ENCODE results near the gene JAKMIP1.
"Not testable (repeated sequence)": the region's sequence is repeated elsewhere in the genome, so short reads cannot be mapped to it uniquely, and the experiment has no call there.

The JAKMIP1 gene

DNA sequence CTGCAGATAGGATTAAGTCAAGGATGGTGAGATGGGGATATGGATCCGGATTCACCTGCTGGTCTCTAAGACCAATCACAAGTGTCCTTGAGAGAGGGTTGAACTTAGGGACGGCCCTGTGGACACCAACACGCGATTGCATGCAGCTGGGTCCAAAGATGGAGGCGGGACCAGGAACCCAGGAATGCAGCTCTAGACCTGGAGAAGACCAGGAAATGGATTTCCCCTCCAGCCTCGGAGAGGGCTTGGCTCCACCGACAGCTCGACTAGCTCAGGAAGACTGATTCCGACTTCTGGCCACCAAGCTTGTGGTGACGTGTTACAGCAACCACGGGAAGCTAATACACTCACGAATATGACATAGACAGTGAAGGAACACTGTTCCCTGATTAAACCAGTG, 186.8 kb downstream of the JAKMIP1 start:
- no peak for DNase-seq (ENCODE audit: low read depth)

GRCh38 chr4:6012200-6012599, 188.1 kb downstream of the JAKMIP1 start:
- DNase-seq (ENCODE audit: low read depth), result no peak

GRCh38 chr4:6011686-6012085, 188.7 kb downstream of the JAKMIP1 start:
- DNase-seq (ENCODE audit: low read depth), result no peak

DNA sequence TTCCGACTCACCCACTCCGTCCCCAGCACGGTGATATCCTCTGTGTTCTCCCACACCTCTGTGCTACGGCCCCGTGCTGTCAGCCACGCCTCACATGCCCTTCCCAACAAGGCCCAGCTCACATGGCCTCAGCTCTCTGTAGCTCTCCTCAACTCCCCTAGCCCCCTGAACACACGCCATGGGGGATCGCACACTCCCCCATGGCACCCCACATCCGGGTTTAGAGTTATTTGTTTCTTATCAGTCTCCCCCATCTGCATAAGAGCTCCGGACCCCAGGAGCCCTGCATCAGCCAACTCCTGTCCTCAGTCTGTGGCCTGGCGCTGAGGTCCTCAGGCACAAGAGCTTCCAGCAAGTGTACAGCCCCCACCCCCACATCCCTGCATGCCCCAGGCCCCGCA, 189.1 kb downstream of the JAKMIP1 start:
- DNase-seq (ENCODE audit: low read depth), result no peak

- DNase-seq (ENCODE audit: low read depth), result no peak
Observed at GRCh38 chr4:6010789-6011188, 189.6 kb downstream of the JAKMIP1 start.

- no peak for DNase-seq (ENCODE audit: low read depth)
Observed at GRCh38 chr4:6009452-6009851, 190.9 kb downstream of the JAKMIP1 start.

GRCh38 chr4:6008766-6009385, 191.5 kb downstream of the JAKMIP1 start:
- no peak for DNase-seq (ENCODE audit: low read depth)

DNA sequence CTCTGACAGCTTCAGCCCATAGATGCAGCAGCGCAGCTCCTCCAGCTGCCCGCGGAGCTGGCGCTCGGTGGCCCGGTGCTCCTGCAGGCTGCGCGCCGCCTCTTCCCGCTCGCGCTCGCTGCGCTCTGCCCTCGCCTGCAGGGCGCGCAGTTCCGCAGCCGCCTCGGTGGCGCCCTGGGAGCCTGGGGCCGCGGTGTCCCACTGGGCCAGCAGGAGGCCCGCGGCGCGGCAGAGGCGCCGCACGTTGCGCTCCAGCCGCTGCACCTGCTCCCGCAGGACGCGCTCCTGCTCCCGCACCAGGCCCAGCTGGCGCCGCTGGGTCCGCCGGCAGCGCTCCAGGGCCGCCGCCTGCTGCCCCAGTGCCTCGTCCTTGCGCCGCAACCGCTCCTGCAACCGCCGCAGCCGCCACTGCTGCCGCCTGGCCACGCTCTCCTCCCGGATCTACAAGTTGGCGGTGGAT, 192.2 kb downstream of the JAKMIP1 start:
- DNase-seq (ENCODE audit: low read depth), result no peak

DNA sequence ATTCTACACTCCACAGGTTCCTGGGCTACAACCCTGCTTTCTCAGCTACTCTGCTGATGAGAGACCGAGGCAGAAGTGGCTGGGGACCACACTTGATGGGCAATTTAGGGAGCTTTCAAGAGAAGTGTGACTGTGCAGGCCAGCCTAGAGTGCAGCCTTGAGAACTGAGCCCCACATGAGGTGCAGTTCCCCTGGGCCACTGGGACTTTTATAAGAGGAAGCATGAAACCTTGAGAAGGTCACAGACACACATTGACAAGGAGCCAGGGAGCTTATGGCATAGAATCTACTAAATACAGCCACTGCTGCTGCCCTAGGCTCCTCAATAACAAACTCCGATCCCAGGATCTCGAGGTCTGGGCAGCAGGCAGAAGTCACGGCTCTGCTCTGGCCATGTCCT, 195.2 kb downstream of the JAKMIP1 start:
- no peak for DNase-seq (ENCODE audit: low read depth)

GRCh38 chr4:6003485-6003884, 196.9 kb downstream of the JAKMIP1 start:
- not testable (repeated sequence) for DNase-seq (ENCODE audit: low read depth)

DNA sequence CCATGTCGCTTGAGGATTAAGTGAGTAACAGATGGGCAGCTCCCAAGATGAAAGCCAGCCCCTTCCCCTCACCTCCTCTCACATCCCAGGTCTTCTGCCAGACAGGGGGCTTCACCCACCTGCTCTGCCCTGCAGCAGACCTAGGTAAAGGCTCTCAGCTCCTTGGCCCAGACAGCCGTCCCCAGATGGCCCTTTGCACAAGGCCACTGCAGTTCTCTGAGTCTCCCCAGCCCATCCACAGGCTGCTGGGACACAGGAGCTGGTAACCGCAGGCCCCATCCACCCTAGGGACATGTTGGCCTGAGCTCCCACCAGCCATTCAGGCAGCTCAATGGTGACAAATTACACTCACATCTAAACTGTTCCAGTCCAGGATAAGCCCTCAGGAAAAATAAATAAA, 197.4 kb downstream of the JAKMIP1 start:
- no peak for DNase-seq (ENCODE audit: low read depth)

- no peak for DNase-seq (ENCODE audit: low read depth)
Observed at GRCh38 chr4:6002492-6002833, 197.9 kb downstream of the JAKMIP1 start.

DNA sequence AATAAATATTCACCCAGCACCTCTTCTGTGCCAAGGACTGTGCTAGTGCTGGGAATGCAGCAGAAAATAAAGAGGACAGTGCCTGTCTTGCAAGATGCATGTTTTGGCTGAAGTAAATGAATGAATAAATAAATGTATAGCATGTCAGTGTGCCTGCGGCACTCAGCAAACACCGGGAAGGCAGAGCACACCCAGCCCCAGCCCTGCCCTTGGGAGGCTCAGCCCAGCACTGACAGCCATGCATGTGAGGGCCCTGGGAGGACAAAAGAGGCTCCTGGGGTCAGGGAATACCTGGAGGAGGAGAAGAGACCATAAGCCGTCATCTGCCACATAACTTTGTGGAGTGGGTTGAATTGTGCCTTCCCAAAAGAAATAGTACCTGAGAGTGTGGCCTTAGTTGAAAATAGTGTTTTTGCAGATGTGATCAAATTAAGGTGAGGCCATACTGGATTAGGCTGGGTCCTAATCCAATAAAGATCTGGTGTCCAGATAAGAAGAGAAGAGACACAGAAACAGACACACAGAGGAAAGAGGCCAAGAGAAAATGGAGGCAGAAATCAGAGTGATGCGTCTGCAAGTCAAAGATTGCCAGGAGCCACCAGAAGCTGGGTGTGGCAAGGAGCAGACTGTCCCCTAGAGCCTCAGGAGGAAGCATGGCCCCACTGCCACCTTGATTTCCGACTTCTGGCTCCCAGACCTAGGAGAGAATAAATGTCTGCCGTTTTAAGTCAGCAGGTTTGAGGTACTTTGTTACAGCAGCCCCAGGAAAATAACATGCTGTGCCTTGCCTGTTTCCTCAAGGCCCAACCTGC, 198.5 kb downstream of the JAKMIP1 start:
- DNase-seq (ENCODE audit: low read depth), result no peak

DNA sequence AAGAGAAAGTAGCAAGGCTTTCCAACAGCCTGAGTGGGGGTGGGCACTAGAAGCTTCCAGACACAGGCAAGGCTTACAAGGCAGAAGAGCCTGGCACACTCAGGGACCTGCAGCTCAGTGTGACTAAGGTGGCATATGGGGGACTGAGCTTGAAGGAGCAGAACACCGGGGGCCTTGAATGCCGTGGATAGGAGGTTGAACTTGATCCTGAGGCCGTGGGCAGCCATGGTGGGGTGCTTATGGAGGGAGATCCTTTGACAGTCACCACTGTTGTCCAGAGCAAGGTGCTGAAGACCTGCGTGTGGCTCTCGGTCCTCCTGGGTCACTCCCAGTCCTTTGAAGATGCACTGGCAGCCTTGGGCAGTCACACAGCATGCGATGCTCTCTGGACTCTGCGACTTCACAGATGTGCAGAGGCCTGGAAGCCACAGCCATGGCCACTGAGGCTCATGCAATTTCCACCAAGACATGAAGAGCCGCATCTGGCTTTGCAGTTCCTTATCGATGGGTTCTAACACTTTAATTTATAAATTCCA, 200.5 kb downstream of the JAKMIP1 start:
- DNase-seq (ENCODE audit: low read depth), result no peak

GRCh38 chr4:5999356-5999755, 201.0 kb downstream of the JAKMIP1 start:
- no peak for DNase-seq (ENCODE audit: low read depth)

DNA sequence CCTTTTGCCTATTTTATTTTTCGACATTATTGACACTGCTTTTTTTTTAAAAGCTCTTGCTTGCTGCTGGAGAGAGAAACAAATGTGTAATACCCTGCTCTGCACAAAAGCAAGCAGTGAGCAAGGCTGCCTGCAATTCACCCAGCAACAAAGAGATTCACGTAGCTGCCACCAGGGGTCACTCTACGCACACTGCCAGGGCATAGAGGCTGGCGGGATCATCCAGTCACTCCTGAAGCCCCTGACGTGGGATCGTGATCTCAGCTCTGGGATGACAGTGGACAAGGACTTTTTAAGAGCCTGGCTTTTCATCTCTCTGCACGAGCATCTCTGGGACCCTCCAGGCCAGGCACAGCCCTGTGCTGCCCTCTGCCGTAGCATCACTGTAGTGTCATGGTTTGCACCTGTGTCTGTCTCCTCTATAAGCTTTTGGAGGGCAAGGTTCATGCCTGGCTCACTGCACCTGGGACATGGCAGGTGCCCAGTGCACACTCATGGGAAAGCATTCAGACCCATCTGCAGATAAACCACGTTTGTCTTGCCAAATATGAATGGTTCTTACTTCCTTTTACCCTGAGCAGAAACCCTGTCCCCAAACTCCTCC, 201.9 kb downstream of the JAKMIP1 start:
- DNase-seq (ENCODE audit: low read depth), result peak; percentile 15

- DNase-seq (ENCODE audit: low read depth), result no peak
Observed at GRCh38 chr4:5996641-5997040, 203.7 kb downstream of the JAKMIP1 start.

DNA sequence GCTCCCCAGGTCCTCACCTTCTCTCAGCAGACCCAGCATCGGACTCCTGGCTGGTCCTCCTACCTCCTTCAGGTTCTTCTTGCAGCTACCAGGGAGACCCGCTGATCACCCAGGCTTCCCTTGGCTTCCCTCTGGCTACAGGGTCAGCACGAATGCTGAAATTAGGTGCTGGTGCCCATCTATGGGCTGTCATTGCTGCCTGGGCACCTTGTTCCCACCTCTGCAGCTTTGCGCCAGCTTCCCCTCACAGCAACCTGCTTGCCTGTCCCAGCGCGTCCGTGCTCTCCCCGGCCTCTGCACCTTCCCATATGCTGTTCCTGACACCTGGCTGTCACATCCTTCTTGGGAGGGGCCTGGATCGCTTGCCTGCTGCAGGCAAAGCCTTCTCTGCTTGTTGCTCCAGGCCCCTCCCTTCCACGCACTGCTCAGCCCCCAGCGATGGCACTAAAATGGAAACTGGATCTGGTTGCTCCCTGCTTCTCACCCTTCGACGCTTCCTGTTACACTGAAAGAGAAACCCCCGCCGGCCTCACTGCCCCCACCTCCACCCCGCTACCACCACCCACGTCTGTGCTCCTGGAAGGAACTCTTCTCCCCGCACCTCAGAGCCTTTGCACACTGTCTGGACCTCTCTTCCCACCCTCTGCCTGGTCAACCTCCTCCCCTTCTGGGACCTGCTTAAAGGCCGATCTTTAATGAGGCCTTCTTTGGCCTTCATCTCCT, 204.3 kb downstream of the JAKMIP1 start:
- DNase-seq (ENCODE audit: low read depth), result no peak

- no peak for DNase-seq (ENCODE audit: low read depth)
Observed at GRCh38 chr4:5993876-5994811, 206.2 kb downstream of the JAKMIP1 start.

- DNase-seq (ENCODE audit: low read depth), result not testable (repeated sequence)
Observed at GRCh38 chr4:5993346-5993745, 207.0 kb downstream of the JAKMIP1 start.

DNA sequence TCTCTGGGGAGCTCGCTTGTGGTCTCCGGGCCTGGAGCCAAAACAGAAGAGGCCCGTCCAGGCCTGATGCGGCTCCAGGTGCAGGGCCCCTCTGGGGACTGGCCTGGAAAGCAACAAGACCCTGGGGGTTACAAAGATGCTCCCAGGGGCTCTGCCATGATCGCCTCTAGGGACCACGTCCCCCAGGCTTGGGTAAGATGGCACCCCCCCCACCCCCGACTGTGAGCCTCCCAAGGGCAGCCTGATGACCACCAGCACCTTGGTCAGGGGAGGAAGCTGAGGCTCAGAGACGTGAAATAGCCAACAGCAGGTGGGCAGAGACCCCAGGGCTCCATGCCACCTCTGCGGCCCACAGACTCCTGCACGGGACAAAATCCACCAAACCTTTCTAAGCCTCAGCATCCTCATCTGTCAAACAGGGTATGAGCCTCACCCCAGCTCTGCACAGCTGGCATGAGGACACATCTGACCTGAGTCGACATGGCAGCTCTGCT, 207.5 kb downstream of the JAKMIP1 start:
- DNase-seq (ENCODE audit: low read depth), result no peak
